Left lung (tissue), 10 donors: ENCODE data around the gene CNTNAP4. TPM values are rescaled to one million over a fixed set of nuclear protein-coding genes. Genes with fewer than 3 reads are reported as not detected.

Experiments used
- ATAC-seq: fragments of 200-7000 bp; cut with Tn5 transposase; one replicate; pipeline ENCODE4 v1.9.1; 2020; ENCODE audit warnings: moderate library complexity
- DNase-seq, 4 donors: peaks; one replicate each; pipeline ENCODE4 v3.0.0-alpha.2; 2013 to 2020
- H3K27ac ChIP-seq, 2 donors: fragments of 200-600 bp; sonication (generic) in 1 of 2; one replicate each; pipeline versions ENCODE4 v1.5.0 to v1.8.0; 2020 to 2021
- H3K27me3 ChIP-seq, 2 donors: fragments of 200-600 bp; sonication (generic) in 1 of 2; one replicate each; pipeline versions ENCODE4 v1.5.0 to v1.8.0; 2020 to 2021
- H3K36me3 ChIP-seq, 2 donors: fragments of 200-600 bp; sonication (generic) in 1 of 2; one replicate each; pipeline versions ENCODE4 v1.5.0 to v1.8.0; 2020 to 2021
- H3K4me1 ChIP-seq, 2 donors: fragments of 200-600 bp; one replicate each; pipeline ENCODE4 v1.8.0; 2021
- H3K4me3 ChIP-seq, 2 donors: fragments of 200-600 bp; sonication (generic) in 1 of 2; one replicate each; pipeline versions ENCODE4 v1.5.0 to v1.8.0; 2020 to 2021; ENCODE audit warnings: mild to moderate bottlenecking in 1 of 2
- H3K9me3 ChIP-seq, 2 donors: fragments of 200-600 bp; sonication (generic) in 1 of 2; one replicate each; pipeline versions ENCODE4 v1.5.0 to v1.8.0; 2020 to 2021
- intact Hi-C, 2 donors: fragments of 100-400 bp; cut with DNase I; formaldehyde crosslinking; loops; one replicate each; pipeline versions ENCODE4 v1.11.2 to v1.14.2; 2022
- polyA plus RNA-seq, 6 donors: library from polyadenylated mRNA; unstranded; fragments of 120-200 nt; gene quantifications; one replicate each; pipeline ENCODE4 v1.2.1, GENCODE V29; 2013; ENCODE audit not compliant: insufficient read length in 6 of 6
- total RNA-seq, 2 donors: library from RNA; stranded (reverse); fragmentation: NEBNext Ultra II Directional; extraction: Animal tissue kit (Norgen Biotek cat#: 25700); gene quantifications; one replicate each; pipeline ENCODE4 v1.2.1, GENCODE V29; 2021
- TF ChIP-seq, protein P1 (sequence below), 2 donors: fragments of 200-600 bp; sonication (generic) in 1 of 2; IDR thresholded peaks; one replicate each; pipeline versions ENCODE4 v1.5.0 to v1.8.0; 2021; ENCODE audit warnings: antibody characterized with exemption in 2 of 2
- donor health status: DM: no; HTN: yes; CAD: no.
- donor health status: DM: no; HTN: no; CAD: no.

Gene CNTNAP4
- total and polyA plus RNA-seq, 8 donors, result 0.11 to 0.76 (median 0.37) TPM; not detected in 2

- intact Hi-C loops, result no loop called here
- Histone ChIP-seq H3K27me3 (no peaks in the 10 kb centered on the region), H3K9me3 (no peaks in the 10 kb centered on the region), H3K4me3 (no peak overlapping the region), H3K4me1 (no peaks in the 10 kb centered on the region), H3K27ac (no peak overlapping the region), H3K36me3 (no peaks in the 10 kb centered on the region)
- no peak for ATAC-seq
- DNase-seq, result no peak
- TF ChIP-seq, protein P1, sequence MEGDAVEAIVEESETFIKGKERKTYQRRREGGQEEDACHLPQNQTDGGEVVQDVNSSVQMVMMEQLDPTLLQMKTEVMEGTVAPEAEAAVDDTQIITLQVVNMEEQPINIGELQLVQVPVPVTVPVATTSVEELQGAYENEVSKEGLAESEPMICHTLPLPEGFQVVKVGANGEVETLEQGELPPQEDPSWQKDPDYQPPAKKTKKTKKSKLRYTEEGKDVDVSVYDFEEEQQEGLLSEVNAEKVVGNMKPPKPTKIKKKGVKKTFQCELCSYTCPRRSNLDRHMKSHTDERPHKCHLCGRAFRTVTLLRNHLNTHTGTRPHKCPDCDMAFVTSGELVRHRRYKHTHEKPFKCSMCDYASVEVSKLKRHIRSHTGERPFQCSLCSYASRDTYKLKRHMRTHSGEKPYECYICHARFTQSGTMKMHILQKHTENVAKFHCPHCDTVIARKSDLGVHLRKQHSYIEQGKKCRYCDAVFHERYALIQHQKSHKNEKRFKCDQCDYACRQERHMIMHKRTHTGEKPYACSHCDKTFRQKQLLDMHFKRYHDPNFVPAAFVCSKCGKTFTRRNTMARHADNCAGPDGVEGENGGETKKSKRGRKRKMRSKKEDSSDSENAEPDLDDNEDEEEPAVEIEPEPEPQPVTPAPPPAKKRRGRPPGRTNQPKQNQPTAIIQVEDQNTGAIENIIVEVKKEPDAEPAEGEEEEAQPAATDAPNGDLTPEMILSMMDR (IDR thresholded peaks at IDR 0.05), result no peak
These were observed 178.1 kb downstream of the CNTNAP4 start for GRCh38 chr16:76455257-76455656.

DNA sequence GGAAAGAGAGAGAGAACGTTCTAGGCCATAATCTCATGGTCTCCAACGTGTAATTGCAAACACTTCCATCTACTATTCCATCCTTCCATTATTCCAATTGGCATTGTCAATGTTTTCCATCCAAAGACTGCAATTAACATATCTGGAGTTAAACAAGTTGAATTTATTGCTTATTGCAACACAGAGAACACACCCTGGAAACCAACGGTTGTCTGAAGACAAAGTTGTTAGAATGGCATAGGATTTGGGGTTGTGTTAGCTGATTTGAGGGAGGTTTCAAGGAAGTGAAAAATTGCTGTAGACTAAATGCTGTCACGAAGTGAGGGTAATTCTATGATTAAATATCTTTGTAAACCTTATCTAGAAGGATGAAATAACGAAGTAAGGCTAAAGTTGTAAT is 178.8 kb downstream of the CNTNAP4 start:
- Histone ChIP-seq H3K27ac (no peak overlapping the region), H3K4me1 (no peaks in the 10 kb centered on the region), H3K9me3 (no peaks in the 10 kb centered on the region), H3K36me3 (no peaks in the 10 kb centered on the region), H3K27me3 (no peaks in the 10 kb centered on the region), H3K4me3 (no peak overlapping the region)
- DNase-seq, result no peak
- TF ChIP-seq, protein P1 (IDR thresholded peaks at IDR 0.05), result no peak
- ATAC-seq, result no peak
- intact Hi-C loops, result no loop called here

DNA sequence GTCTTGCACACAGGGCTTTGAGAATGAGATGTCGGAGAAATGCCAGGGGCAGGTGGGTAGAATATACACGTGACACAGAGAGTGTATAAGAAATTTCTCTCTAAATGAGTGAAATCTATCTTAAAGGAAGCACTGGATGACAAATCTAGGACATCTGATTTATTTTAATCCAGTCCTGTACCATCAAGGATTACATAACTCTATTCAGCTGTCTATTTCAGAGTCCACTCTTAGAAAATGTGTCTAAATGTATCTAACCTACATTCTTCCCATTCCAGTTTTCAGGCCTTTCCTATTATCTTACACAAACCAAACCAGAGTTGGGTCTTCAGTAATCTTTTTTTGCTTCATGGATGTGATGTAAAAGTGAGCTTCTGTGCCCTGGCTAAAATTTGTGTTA is 181.9 kb downstream of the CNTNAP4 start:
- intact Hi-C loops, result no loop called here
- Histone ChIP-seq H3K4me1 (no peaks in the 10 kb centered on the region), H3K27me3 (no peaks in the 10 kb centered on the region), H3K27ac (no peak overlapping the region), H3K36me3 (no peaks in the 10 kb centered on the region), H3K4me3 (no peak overlapping the region), H3K9me3 (no peaks in the 10 kb centered on the region)
- ATAC-seq (no peak), DNase-seq (no peak)
- TF ChIP-seq, protein P1 (IDR thresholded peaks at IDR 0.05), result no peak

DNA sequence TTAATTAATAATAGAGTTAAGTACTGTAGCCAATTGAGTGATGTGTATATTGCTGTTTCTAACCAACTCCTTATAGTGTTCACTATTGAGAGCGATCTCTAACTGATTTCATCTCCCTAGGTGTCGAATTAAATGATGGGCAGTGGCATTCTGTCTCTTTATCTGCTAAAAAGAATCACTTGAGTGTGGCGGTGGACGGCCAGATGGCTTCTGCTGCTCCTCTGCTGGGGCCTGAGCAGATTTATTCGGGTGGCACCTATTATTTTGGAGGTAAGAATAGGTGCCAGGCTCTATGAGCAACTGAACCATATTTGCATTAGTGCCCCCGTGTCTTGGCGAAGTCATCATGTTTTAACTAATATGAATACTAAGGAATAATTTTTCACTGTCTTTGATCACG is 184.6 kb downstream of the CNTNAP4 start:
- no peak overlapping the region for H3K27ac ChIP-seq
- no peaks in the 10 kb centered on the region for H3K9me3 ChIP-seq
- no peak for ATAC-seq
- DNase-seq, result no peak
- H3K36me3 ChIP-seq, result no peaks in the 10 kb centered on the region
- H3K4me1 ChIP-seq, result no peaks in the 10 kb centered on the region
- no peak overlapping the region for H3K4me3 ChIP-seq
- TF ChIP-seq, protein P1 (IDR thresholded peaks at IDR 0.05), result no peak
- H3K27me3 ChIP-seq, result no peaks in the 10 kb centered on the region
- intact Hi-C loops, result no loop called here

DNA sequence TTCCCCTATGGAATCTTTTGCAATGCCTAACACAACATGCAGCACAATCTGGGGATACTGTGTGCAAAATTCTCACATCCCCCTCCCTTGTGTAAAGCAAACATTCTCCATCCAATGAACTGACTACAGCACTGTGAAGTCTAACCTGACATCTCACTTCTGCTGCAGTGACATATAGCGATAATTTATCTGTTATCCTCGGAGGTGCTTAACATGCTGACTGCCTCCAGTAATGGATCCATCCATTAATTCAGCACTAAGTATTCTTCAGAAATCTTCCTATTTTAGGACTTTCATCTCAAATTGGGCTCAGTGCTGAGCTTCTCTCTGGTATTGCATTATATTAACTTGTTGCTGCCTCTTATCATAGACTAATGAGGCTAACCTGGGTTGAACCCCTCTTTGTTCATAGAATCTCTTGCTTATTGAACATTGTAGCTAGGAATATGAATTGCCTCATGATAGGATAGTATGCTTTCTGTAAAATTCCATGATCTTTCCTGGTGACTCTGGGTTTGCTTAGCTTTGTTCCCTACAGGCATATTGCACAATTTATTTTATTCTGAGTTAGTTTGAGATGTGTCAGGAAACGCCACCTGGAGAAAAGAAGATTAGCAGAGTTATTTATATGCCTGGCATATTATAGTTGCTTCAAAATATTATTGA is 187.9 kb downstream of the CNTNAP4 start:
- no peak for DNase-seq
- ATAC-seq, result no peak
- Histone ChIP-seq H3K9me3 (no peaks in the 10 kb centered on the region), H3K27ac (no peak overlapping the region), H3K27me3 (no peaks in the 10 kb centered on the region), H3K4me1 (no peaks in the 10 kb centered on the region), H3K36me3 (no peaks in the 10 kb centered on the region), H3K4me3 (no peak overlapping the region)
- TF ChIP-seq, protein P1 (IDR thresholded peaks at IDR 0.05), result no peak
- intact Hi-C loops, result no loop called here
